CD4-positive, CD25-positive, alpha-beta regulatory T cell (primary cell): ENCODE measurements around the gene TRAF3IP1. TPM values are rescaled to one million over a fixed set of nuclear protein-coding genes. Genes with fewer than 3 reads are reported as not detected.
"Not testable (repeated sequence)": the region's sequence is repeated elsewhere in the genome, so short reads cannot be mapped to it uniquely, and the experiment has no call there.

Experiments used
- ATAC-seq, 2 donors: fragments of 150-1000 bp; cut with Tn5 transposase; one replicate each; pipeline ENCODE4 v1.10.0; 2021; ENCODE audit warnings: low read depth in 2 of 2, moderate number of reproducible peaks in 2 of 2, moderate library complexity in 1 of 2
- DNase-seq, 3 donors: peaks; one replicate each; pipeline versions ENCODE4 v3.0.0 to v3.0.0-alpha.2; 2012 to 2022; ENCODE audit warnings: mixed read lengths in 1 of 3
- H3K27ac ChIP-seq: one replicate; pipeline ENCODE4 v1.7.0; 2013; ENCODE audit warnings: mild to moderate bottlenecking, low read length; ENCODE audit not compliant: insufficient read depth, poor library complexity, severe bottlenecking
- H3K27me3 ChIP-seq: one replicate; pipeline ENCODE4 v1.7.0; 2013; ENCODE audit warnings: low read length; ENCODE audit not compliant: control insufficient read depth, insufficient read depth
- H3K36me3 ChIP-seq: one replicate; pipeline ENCODE4 v1.7.0; 2013; ENCODE audit warnings: mild to moderate bottlenecking, low read length, moderate library complexity; ENCODE audit not compliant: control insufficient read depth, insufficient read depth
- H3K4me1 ChIP-seq: 2 replicates; pipeline ENCODE4 v1.7.0; 2013; ENCODE audit warnings: mild to moderate bottlenecking, low read length; ENCODE audit not compliant: insufficient read depth, control insufficient read depth, poor library complexity, severe bottlenecking
- H3K4me3 ChIP-seq: one replicate; pipeline ENCODE4 v1.7.0; 2013; ENCODE audit warnings: low read depth, mild to moderate bottlenecking, low read length, moderate library complexity
- H3K9me3 ChIP-seq, 2 experiments: 1 replicate in 1 of 2; 2 replicates in 1 of 2; pipeline ENCODE4 v1.7.0; 2013; ENCODE audit warnings: low read length in 2 of 2, mild to moderate bottlenecking in 1 of 2, moderate library complexity in 1 of 2; ENCODE audit not compliant: control insufficient read depth in 2 of 2
- H3K27ac Mint-ChIP-seq, 3 donors: one replicate each; pipeline ENCODE4 v1.8.0; 2020 to 2022; ENCODE audit warnings: mild to moderate bottlenecking in 3 of 3, mixed read lengths in 3 of 3, moderate library complexity in 2 of 3
- H3K27me3 Mint-ChIP-seq: one replicate; pipeline ENCODE4 v1.8.0; 2022; ENCODE audit warnings: mild to moderate bottlenecking, mixed read lengths
- H3K36me3 Mint-ChIP-seq: one replicate; pipeline ENCODE4 v1.8.0; 2020; ENCODE audit warnings: mixed read lengths
- H3K4me1 Mint-ChIP-seq, 4 donors: one replicate each; pipeline ENCODE4 v1.8.0; 2020 to 2022; ENCODE audit warnings: mixed read lengths in 4 of 4, mild to moderate bottlenecking in 1 of 4
- H3K4me3 Mint-ChIP-seq, 4 donors: one replicate each; pipeline ENCODE4 v1.8.0; 2020 to 2022; ENCODE audit warnings: mild to moderate bottlenecking in 4 of 4, mixed read lengths in 4 of 4, moderate library complexity in 3 of 4
- H3K9me3 Mint-ChIP-seq, 7 donors: one replicate each; pipeline ENCODE4 v1.8.0; 2020 to 2022; ENCODE audit warnings: mixed read lengths in 7 of 7, mild to moderate bottlenecking in 3 of 7, moderate library complexity in 2 of 7
- polyA plus RNA-seq, 4 donors: library from polyadenylated mRNA; unstranded; fragments of 300-500 nt; fragmentation: Illumina TruSeq; gene quantifications; one replicate each; pipeline ENCODE4 v1.2.3, GENCODE V29; 2021
- total RNA-seq: library from RNA; stranded (reverse); gene quantifications from one replicate; pipeline ENCODE4 v1.2.3, GENCODE V29; 2022

TRAF3IP1 gene
- total and polyA plus RNA-seq, 5 donors from 2014 or later = 3.1 to 9.9 (median 3.5) TPM

DNA sequence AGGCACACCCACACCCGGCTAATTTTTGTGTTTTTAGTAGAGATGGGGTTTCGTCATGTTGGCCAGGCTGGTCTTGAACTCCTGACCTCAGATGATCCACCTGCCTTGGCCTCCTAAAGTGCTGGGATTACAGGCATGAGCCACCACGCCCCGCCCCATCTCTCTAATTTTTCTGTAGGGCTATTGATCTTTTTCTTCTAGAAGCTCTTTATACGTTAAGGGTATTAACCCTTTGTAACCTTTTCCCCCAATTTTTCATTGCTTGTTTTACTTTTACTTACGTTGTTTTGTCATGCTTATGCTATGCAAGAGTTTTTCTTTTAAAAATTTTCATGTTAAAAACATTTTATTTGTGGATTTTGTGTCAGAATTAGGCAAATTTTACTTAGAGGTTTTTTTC, 121.9 kb downstream of the TRAF3IP1 start:
- Mint-ChIP-seq H3K36me3 (peaks cover 65% of the 10 kb centered on the region), H3K4me1 (peaks cover 19 to 65% (median 38%) of the 10 kb centered on the region in 4 donors)

DNA sequence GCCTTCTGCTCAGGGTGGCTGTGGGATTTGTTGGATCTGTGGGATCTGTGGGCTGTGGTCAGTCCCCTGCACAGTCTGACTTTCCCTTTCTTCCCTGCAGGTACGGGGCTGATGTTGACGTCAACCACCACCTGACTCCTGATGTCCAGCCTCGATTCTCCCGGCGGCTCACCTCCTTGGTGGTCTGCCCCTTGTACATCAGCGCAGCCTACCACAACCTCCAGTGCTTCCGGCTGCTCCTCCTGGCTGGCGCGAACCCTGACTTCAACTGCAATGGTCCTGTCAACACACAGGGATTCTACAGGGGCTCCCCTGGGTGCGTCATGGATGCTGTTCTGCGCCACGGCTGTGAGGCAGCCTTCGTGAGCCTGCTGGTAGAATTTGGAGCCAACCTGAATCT, 123.9 kb downstream of the TRAF3IP1 start:
- H3K27me3 Mint-ChIP-seq = no peaks in the 10 kb centered on the region
- Histone ChIP-seq H3K4me1 (peaks cover 6% of the 10 kb centered on the region), H3K27ac (no peak overlapping the region), H3K9me3 (no peaks in the 10 kb centered on the region), H3K4me3 (no peak overlapping the region), H3K27me3 (no peaks in the 10 kb centered on the region), H3K36me3 (peaks cover 63% of the 10 kb centered on the region)
- H3K4me3 Mint-ChIP-seq = no peak overlapping the region
- peaks cover 64% of the 10 kb centered on the region for H3K36me3 Mint-ChIP-seq
- H3K27ac Mint-ChIP-seq = peak overlapping the region in 1 of 3 donors; percentile 49
- ATAC-seq (no peak), DNase-seq (no peak)
- no peaks in the 10 kb centered on the region for H3K9me3 Mint-ChIP-seq
- peaks cover 11 to 55% (median 29%) of the 10 kb centered on the region in 4 donors for H3K4me1 Mint-ChIP-seq

More for the DNA sequence above, 121.9 kb downstream of the TRAF3IP1 start:
- ATAC-seq, DNase-seq, H3K27ac ChIP-seq, H3K9me3 Mint-ChIP-seq, H3K4me3 ChIP-seq, H3K27me3 Mint-ChIP-seq, H3K9me3 ChIP-seq, H3K27me3 ChIP-seq: not testable (repeated sequence)
- Mint-ChIP-seq H3K4me3 (peak overlapping the region in 1 of 4 donors; percentile 35), H3K27ac (peak overlapping the region in 1 of 3 donors; percentile 49)
- Histone ChIP-seq H3K4me1 (peaks cover 13% of the 10 kb centered on the region), H3K36me3 (peaks cover 51% of the 10 kb centered on the region)

DNA sequence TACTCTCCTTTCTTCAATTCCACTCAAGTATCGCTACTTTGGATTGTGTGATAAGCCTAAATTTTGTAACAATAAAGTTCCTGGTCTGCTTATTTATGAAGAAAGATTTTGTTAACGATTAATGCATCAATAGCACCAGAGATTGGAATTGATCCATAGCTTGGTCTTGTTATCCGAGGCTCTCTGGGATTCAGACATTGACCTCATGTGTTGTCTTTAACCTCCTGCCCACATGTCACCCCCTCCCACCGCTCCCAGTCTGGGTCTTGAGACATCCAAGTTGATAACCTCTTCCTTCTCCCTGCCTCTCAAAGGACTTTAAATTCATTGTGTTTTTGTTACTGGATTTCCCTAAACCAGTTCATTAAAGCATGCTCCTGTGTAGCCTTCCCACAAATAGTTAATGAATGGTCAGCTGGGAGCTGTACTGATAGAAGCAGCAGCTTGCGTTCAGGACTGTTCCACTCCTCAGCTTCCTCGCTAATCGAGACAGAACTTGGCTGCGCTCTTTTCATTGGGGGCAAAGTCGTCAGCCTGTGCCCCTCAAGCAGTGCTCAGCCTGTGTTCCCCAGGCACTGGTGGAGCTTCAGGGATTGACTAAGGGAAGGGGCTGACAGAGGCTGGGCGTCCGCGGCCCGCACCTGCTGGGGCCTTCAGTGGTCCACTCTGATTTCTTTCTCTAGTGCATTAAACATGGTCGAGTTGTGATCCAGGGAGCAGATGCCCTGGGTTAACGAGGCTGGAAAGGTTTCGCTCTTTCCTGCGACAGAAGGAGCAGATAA, 125.3 kb downstream of the TRAF3IP1 start:
- Mint-ChIP-seq H3K27ac (no peak overlapping the region), H3K4me1 (peaks cover under 1 to 42% (median 19%) of the 10 kb centered on the region in 4 donors), H3K9me3 (no peaks in the 10 kb centered on the region), H3K27me3 (no peaks in the 10 kb centered on the region), H3K36me3 (peaks cover 66% of the 10 kb centered on the region), H3K4me3 (no peak overlapping the region)
- H3K36me3 ChIP-seq = peaks cover 76% of the 10 kb centered on the region
- no peaks in the 10 kb centered on the region for H3K27me3 ChIP-seq
- H3K27ac ChIP-seq = no peak overlapping the region
- H3K4me1 ChIP-seq = no peaks in the 10 kb centered on the region
- H3K9me3 ChIP-seq = no peaks in the 10 kb centered on the region
- ATAC-seq = no peak
- H3K4me3 ChIP-seq = no peak overlapping the region
- DNase-seq = no peak

- H3K36me3 ChIP-seq = peaks cover 78% of the 10 kb centered on the region
- Mint-ChIP-seq H3K9me3 (no peaks in the 10 kb centered on the region), H3K27me3 (no peaks in the 10 kb centered on the region), H3K36me3 (peaks cover 66% of the 10 kb centered on the region), H3K27ac (peak overlapping the region in 1 of 3 donors; percentile 50), H3K4me3 (no peak overlapping the region), H3K4me1 (peaks cover 0 to 34% (median 13%) of the 10 kb centered on the region in 4 donors)
- no peak overlapping the region for H3K4me3 ChIP-seq
- ATAC-seq (no peak), DNase-seq (no peak)
- no peaks in the 10 kb centered on the region for H3K9me3 ChIP-seq
- H3K27me3 ChIP-seq = no peaks in the 10 kb centered on the region
- no peaks in the 10 kb centered on the region for H3K4me1 ChIP-seq
- no peak overlapping the region for H3K27ac ChIP-seq
Measured at GRCh38 chr2:238446371-238446770, 126.1 kb downstream of the TRAF3IP1 start.

- Mint-ChIP-seq H3K27ac (peak overlapping the region in 2 of 3 donors; percentile 64 to 66), H3K4me3 (no peak overlapping the region), H3K4me1 (peaks cover 0 to 18% (median 3%) of the 10 kb centered on the region in 4 donors), H3K36me3 (peaks cover 74% of the 10 kb centered on the region), H3K9me3 (no peaks in the 10 kb centered on the region), H3K27me3 (no peaks in the 10 kb centered on the region)
- Histone ChIP-seq H3K27me3 (no peaks in the 10 kb centered on the region), H3K9me3 (no peaks in the 10 kb centered on the region), H3K4me3 (no peak overlapping the region), H3K27ac (no peak overlapping the region), H3K36me3 (peaks cover 88% of the 10 kb centered on the region), H3K4me1 (no peaks in the 10 kb centered on the region)
- DNase-seq (no peak), ATAC-seq (no peak)
Measured at GRCh38 chr2:238448031-238448955, 128.0 kb downstream of the TRAF3IP1 start.

GRCh38 chr2:238449241-238449640, 128.9 kb downstream of the TRAF3IP1 start:
- no peak overlapping the region for H3K27ac ChIP-seq

DNA sequence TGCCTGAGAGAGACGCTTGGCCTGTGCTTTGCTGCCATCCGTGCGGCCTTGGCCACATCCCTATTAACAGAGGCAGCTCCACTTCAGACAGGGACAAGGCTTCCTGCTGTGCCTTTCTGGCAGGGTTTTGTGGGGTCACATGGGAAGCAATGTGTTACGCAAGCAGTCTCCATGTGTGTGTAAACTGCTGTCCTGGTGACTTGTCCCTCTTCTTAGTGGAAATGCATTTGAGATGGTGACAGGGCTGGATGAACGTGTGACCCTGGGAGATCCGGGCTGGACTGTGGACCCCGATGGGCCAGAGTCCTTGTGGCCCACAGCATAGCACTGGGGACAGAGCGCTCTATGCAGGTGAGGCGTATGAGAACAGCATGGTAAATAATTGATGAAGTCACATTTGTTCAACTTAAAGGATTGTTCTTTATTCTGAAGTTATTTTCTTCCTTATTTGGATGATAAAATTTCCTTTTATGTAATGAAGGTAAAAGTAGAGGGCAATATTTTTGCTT, 129.6 kb downstream of the TRAF3IP1 start:
- H3K4me3 Mint-ChIP-seq = no peak overlapping the region
- Histone ChIP-seq H3K27ac (no peak overlapping the region), H3K36me3 (peaks cover 74% of the 10 kb centered on the region), H3K9me3 (no peaks in the 10 kb centered on the region), H3K4me1 (no peaks in the 10 kb centered on the region), H3K27me3 (no peaks in the 10 kb centered on the region), H3K4me3 (no peak overlapping the region)
- no peaks in the 10 kb centered on the region for H3K27me3 Mint-ChIP-seq
- H3K36me3 Mint-ChIP-seq = peaks cover 64% of the 10 kb centered on the region
- DNase-seq = no peak
- H3K9me3 Mint-ChIP-seq = peaks cover 0 to 1% (median 0%) of the 10 kb centered on the region in 7 donors
- H3K4me1 Mint-ChIP-seq = peaks cover 0 to 10% (median under 1%) of the 10 kb centered on the region in 4 donors
- no peak for ATAC-seq
- H3K27ac Mint-ChIP-seq = no peak overlapping the region

More at GRCh38 chr2:238449241-238449640, 128.9 kb downstream of the TRAF3IP1 start:
- peaks cover 70% of the 10 kb centered on the region for H3K36me3 Mint-ChIP-seq
- no peak overlapping the region for H3K4me3 ChIP-seq
- H3K9me3 ChIP-seq = no peaks in the 10 kb centered on the region
- no peaks in the 10 kb centered on the region for H3K27me3 ChIP-seq
- H3K4me1 ChIP-seq = no peaks in the 10 kb centered on the region
- no peak for ATAC-seq
- H3K4me3 Mint-ChIP-seq = no peak overlapping the region
- no peaks in the 10 kb centered on the region for H3K27me3 Mint-ChIP-seq
- no peak overlapping the region for H3K27ac Mint-ChIP-seq
- H3K4me1 Mint-ChIP-seq = peaks cover 0 to 11% (median under 1%) of the 10 kb centered on the region in 4 donors
- peaks cover 0 to under 1% (median 0%) of the 10 kb centered on the region in 7 donors for H3K9me3 Mint-ChIP-seq
- DNase-seq = no peak
- H3K36me3 ChIP-seq = peaks cover 81% of the 10 kb centered on the region
